Measurements from ENCODE around the gene FIZ1.
"Not testable (repeated sequence)": the region's sequence is repeated elsewhere in the genome, so short reads cannot be mapped to it uniquely, and the experiment has no call there.

The FIZ1 gene

GRCh38 chr19:55594996-55595545 lies 4.2 kb downstream of the FIZ1 start:
- no peak for DNase-seq (ENCODE audit: low read depth in 2 of 2)

GRCh38 chr19:55593096-55593772 lies 6.1 kb downstream of the FIZ1 start:
- DNase-seq (ENCODE audit: low read depth in 2 of 2): no peak

GRCh38 chr19:55592391-55593090 lies 6.8 kb downstream of the FIZ1 start:
- DNase-seq (ENCODE audit: low read depth in 2 of 2): no peak

- no peak for DNase-seq (ENCODE audit: low read depth in 2 of 2)
Measured at GRCh38 chr19:55591555-55591954, 7.8 kb downstream of the FIZ1 start.

- DNase-seq (ENCODE audit: low read depth in 2 of 2): no peak
Measured at GRCh38 chr19:55590617-55591016, 8.7 kb downstream of the FIZ1 start.

GRCh38 chr19:55590109-55590508 lies 9.2 kb downstream of the FIZ1 start:
- no peak for DNase-seq (ENCODE audit: low read depth in 2 of 2)

GRCh38 chr19:55588738-55589137 lies 10.6 kb downstream of the FIZ1 start:
- DNase-seq (ENCODE audit: low read depth in 2 of 2): no peak

GRCh38 chr19:55586976-55587668 lies 12.2 kb downstream of the FIZ1 start:
- peak; percentile 93 to 96 for DNase-seq (ENCODE audit: low read depth in 2 of 2)

GRCh38 chr19:55585658-55586339 lies 13.5 kb downstream of the FIZ1 start:
- peak; percentile 47 to 54 for DNase-seq (ENCODE audit: low read depth in 2 of 2)

- no peak for DNase-seq (ENCODE audit: low read depth in 2 of 2)
Measured at GRCh38 chr19:55584871-55585270, 14.4 kb downstream of the FIZ1 start.

- not testable (repeated sequence) for DNase-seq (ENCODE audit: low read depth in 2 of 2)
Measured at GRCh38 chr19:55583897-55584296, 15.4 kb downstream of the FIZ1 start.

- not testable (repeated sequence) for DNase-seq (ENCODE audit: low read depth in 2 of 2)
Measured at GRCh38 chr19:55582284-55582683, 17.0 kb downstream of the FIZ1 start.

- no peak for DNase-seq (ENCODE audit: low read depth in 2 of 2)
Measured at GRCh38 chr19:55581823-55582223, 17.5 kb downstream of the FIZ1 start.

- DNase-seq (ENCODE audit: low read depth in 2 of 2): no peak
Measured at GRCh38 chr19:55581145-55581822, 18.0 kb downstream of the FIZ1 start.

- DNase-seq (ENCODE audit: low read depth in 2 of 2): peak; percentile 75 to 77
Measured at GRCh38 chr19:55580628-55581144, 18.6 kb downstream of the FIZ1 start, which contains the start of gene ZNF579. ZNF579 (minus strand) TSS chr19:55580848; CDS start chr19:55579639, 1,209 bp downstream.

- DNase-seq (ENCODE audit: low read depth in 2 of 2): no peak
Measured at GRCh38 chr19:55579766-55580621, 19.3 kb downstream of the FIZ1 start.

- no peak for DNase-seq (ENCODE audit: low read depth in 2 of 2)
Measured at GRCh38 chr19:55578761-55579747, 20.3 kb downstream of the FIZ1 start.

- DNase-seq (ENCODE audit: low read depth in 2 of 2): no peak
Measured at GRCh38 chr19:55578031-55578760, 21.1 kb downstream of the FIZ1 start.
